ENCODE results near the gene NR0B2. TPM values are rescaled to one million over a fixed set of nuclear protein-coding genes. Genes with fewer than 3 reads are reported as not detected.

NR0B2 gene
- total and polyA plus RNA-seq, 2 of the 13 experiments (the other 11 are each of a cell fraction or from before 2014, with no cell fraction given): 72.5 to 133 TPM

DNA sequence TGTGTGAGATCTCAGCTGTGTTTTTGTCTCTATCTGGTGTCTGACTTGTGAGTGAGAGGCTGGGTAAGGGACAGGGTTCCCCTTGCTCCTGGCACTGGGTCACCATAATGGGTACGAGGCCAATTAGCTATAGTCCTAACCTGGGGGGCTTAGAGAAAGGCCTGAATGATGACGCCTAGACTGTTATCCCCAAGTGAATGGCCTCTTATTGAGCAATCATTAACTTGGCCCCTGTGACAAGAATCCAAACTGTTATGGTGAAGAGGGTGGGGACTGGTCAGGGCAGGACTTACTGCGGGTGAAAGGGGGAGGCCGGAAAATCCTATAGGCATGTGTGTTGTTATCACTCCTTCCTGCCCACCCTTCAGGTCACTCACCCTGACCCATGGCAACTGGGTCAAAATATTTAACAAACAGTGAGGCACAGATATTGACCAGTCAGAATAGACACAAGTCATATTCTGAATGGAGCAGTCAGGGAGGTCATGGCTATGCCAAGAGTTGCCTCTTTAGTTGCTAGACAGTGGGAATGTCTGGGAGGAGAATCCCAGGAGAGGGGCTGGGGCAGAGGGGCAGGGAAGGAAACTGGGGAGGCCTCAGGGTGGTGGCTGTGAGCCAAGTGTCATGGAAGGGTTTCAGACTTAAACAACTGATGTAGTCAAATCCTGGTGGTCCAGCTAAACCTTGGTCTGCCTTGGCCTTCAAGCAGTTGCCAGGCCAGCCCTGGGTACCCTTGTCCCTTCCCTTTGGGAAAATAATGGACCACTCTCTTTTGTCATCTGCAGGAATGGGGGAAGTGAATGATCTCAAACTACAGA lies 3.2 kb downstream of the NR0B2 start (continued):
- peak; percentile 56; the same call in 1 of the 2 replicates for TF ChIP-seq AFF4 (CRISPR knock-in tag; IDR thresholded peaks at IDR 0.05)
- peak; percentile 87 for TF ChIP-seq CREM (IDR thresholded peaks at IDR 0.05)
- TF ChIP-seq CREM (CRISPR knock-in tag; IDR thresholded peaks at IDR 0.05): no peak
- no peak for TF ChIP-seq REL (CRISPR knock-in tag; conservative IDR thresholded peaks at IDR 0.05)
- TF ChIP-seq MYC (CRISPR knock-in tag; IDR thresholded peaks at IDR 0.05; ENCODE audit: borderline replicate concordance): peak; percentile 57; the same call in 1 of the 2 replicates
- TF ChIP-seq WIZ (CRISPR knock-in tag; IDR thresholded peaks at IDR 0.05): no peak; the same call in 1 of the 2 replicates
- peak; percentile 4; the same call in 1 of the 2 replicates for TF ChIP-seq STAG1 (CRISPR knock-in tag; IDR thresholded peaks at IDR 0.05)
- 0 out of 2 replicates have a peak, but pooled peaks have one; percentile 51 for TF ChIP-seq ZNF572 (CRISPR knock-in tag; IDR thresholded peaks at IDR 0.05)
- TF ChIP-seq CEBPG (CRISPR knock-in tag; IDR thresholded peaks at IDR 0.05): peak; percentile 95
- peak; percentile 76; the same call in 1 of the 2 replicates for TF ChIP-seq ZNF556 (CRISPR knock-in tag; IDR thresholded peaks at IDR 0.05; ENCODE audit: borderline replicate concordance)
- 0 out of 2 replicates have a peak, but pooled peaks have one; percentile 56 for TF ChIP-seq TBX3 (IDR thresholded peaks at IDR 0.05; ENCODE audit: borderline replicate concordance)
- no peak for TF ChIP-seq TCF12 (IDR thresholded peaks at IDR 0.05)
- TF ChIP-seq TCF12 (CRISPR knock-in tag; IDR thresholded peaks at IDR 0.05): peak; percentile 96
- TF ChIP-seq PHF8 (CRISPR knock-in tag; IDR thresholded peaks at IDR 0.05): peak; percentile 45; the same call in 1 of the 2 replicates
- TF ChIP-seq YEATS4 (CRISPR knock-in tag; IDR thresholded peaks at IDR 0.05; ENCODE audit: borderline replicate concordance): peak; percentile 78; the same call in 1 of the 2 replicates
- no peak for TF ChIP-seq ZBTB38 (CRISPR knock-in tag; IDR thresholded peaks at IDR 0.05)
- 0 out of 2 replicates have a peak, but pooled peaks have one; percentile 46 for TF ChIP-seq RBAK (CRISPR knock-in tag; IDR thresholded peaks at IDR 0.05)
- no peak for TF ChIP-seq PLRG1 (conservative IDR thresholded peaks at IDR 0.05)
- no peak for TF ChIP-seq ZNF569 (CRISPR knock-in tag; IDR thresholded peaks at IDR 0.05; ENCODE audit: borderline replicate concordance)
- TF ChIP-seq ZNF253 (CRISPR knock-in tag; IDR thresholded peaks at IDR 0.05; ENCODE audit: borderline replicate concordance): no peak
- TF ChIP-seq ZBTB7B (CRISPR knock-in tag; IDR thresholded peaks at IDR 0.05): peak; percentile 82; the same call in 1 of the 2 replicates
- TF ChIP-seq ZBTB7A (CRISPR knock-in tag; IDR thresholded peaks at IDR 0.05): peak; percentile 32; the same call in 1 of the 2 replicates
- no peak for TF ChIP-seq KLF13 (CRISPR knock-in tag; IDR thresholded peaks at IDR 0.05)
- peak; percentile 87 for TF ChIP-seq SIN3A (IDR thresholded peaks at IDR 0.05; ENCODE audit: borderline replicate concordance, low read depth, low read length)
- TF ChIP-seq, protein P1, sequence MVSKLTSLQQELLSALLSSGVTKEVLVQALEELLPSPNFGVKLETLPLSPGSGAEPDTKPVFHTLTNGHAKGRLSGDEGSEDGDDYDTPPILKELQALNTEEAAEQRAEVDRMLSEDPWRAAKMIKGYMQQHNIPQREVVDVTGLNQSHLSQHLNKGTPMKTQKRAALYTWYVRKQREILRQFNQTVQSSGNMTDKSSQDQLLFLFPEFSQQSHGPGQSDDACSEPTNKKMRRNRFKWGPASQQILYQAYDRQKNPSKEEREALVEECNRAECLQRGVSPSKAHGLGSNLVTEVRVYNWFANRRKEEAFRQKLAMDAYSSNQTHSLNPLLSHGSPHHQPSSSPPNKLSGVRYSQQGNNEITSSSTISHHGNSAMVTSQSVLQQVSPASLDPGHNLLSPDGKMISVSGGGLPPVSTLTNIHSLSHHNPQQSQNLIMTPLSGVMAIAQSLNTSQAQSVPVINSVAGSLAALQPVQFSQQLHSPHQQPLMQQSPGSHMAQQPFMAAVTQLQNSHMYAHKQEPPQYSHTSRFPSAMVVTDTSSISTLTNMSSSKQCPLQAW (CRISPR knock-in tag; IDR thresholded peaks at IDR 0.05): peak; percentile 100
- TF ChIP-seq CENPBD1 (CRISPR knock-in tag; IDR thresholded peaks at IDR 0.05; ENCODE audit: borderline replicate concordance, low read depth): 0 out of 2 replicates have a peak, but pooled peaks have one; percentile 20

Measured in HepG2 (cell line).